Measurements from ENCODE around the gene WDR31.
"Not testable (repeated sequence)": the region's sequence is repeated elsewhere in the genome, so short reads cannot be mapped to it uniquely, and the experiment has no call there.

The WDR31 gene

GRCh38 chr9:113340011-113340699 lies at the start of gene WDR31:
Gene WDR31, minus strand, starts transcription at chr9:113340275. Its CDS starts 8,253 bp downstream, at chr9:113332022.
- no peak for TF ChIP-seq CTCF (conservative IDR thresholded peaks at IDR 0.05; ENCODE audit: low read depth, low read length)
- peak; percentile 94 for DNase-seq (ENCODE audit: low read depth)
- peak within 1 kb of the TSS; percentile 97 for H3K4me3 ChIP-seq (ENCODE audit: low read depth, low read length)

- DNase-seq (ENCODE audit: low read depth) = no peak
- H3K4me3 ChIP-seq (ENCODE audit: low read depth, low read length) = no peak overlapping the region
- no peak for TF ChIP-seq CTCF (conservative IDR thresholded peaks at IDR 0.05; ENCODE audit: low read depth, low read length)
Measured at GRCh38 chr9:113389451-113389850, 49.4 kb upstream of the WDR31 start.

GRCh38 chr9:113388833-113389232 lies 48.8 kb upstream of the WDR31 start:
- no peak for DNase-seq (ENCODE audit: low read depth)
- TF ChIP-seq CTCF (conservative IDR thresholded peaks at IDR 0.05; ENCODE audit: low read depth, low read length) = no peak
- H3K4me3 ChIP-seq (ENCODE audit: low read depth, low read length) = no peak overlapping the region

GRCh38 chr9:113387560-113388230 lies 47.6 kb upstream of the WDR31 start:
- no peak for DNase-seq (ENCODE audit: low read depth)
- no peak overlapping the region for H3K4me3 ChIP-seq (ENCODE audit: low read depth, low read length)
- no peak for TF ChIP-seq CTCF (conservative IDR thresholded peaks at IDR 0.05; ENCODE audit: low read depth, low read length)

GRCh38 chr9:113386571-113387393 lies 46.7 kb upstream of the WDR31 start:
- no peak for DNase-seq (ENCODE audit: low read depth)
- no peak overlapping the region for H3K4me3 ChIP-seq (ENCODE audit: low read depth, low read length)
- TF ChIP-seq CTCF (conservative IDR thresholded peaks at IDR 0.05; ENCODE audit: low read depth, low read length) = no peak

GRCh38 chr9:113381909-113382411 lies 41.9 kb upstream of the WDR31 start:
- no peak for DNase-seq (ENCODE audit: low read depth)

GRCh38 chr9:113381441-113381840 lies 41.4 kb upstream of the WDR31 start:
- not testable (repeated sequence) for H3K4me3 ChIP-seq (ENCODE audit: low read depth, low read length); DNase-seq (ENCODE audit: low read depth)

More at GRCh38 chr9:113381909-113382411, 41.9 kb upstream of the WDR31 start:
- no peak for TF ChIP-seq CTCF (conservative IDR thresholded peaks at IDR 0.05; ENCODE audit: low read depth, low read length)
- no peak overlapping the region for H3K4me3 ChIP-seq (ENCODE audit: low read depth, low read length)
